ENCODE data around the gene PPM1N.
A peak's percentile ranks its signal among the peaks of the same experiment; 100 is the strongest.

DNA sequence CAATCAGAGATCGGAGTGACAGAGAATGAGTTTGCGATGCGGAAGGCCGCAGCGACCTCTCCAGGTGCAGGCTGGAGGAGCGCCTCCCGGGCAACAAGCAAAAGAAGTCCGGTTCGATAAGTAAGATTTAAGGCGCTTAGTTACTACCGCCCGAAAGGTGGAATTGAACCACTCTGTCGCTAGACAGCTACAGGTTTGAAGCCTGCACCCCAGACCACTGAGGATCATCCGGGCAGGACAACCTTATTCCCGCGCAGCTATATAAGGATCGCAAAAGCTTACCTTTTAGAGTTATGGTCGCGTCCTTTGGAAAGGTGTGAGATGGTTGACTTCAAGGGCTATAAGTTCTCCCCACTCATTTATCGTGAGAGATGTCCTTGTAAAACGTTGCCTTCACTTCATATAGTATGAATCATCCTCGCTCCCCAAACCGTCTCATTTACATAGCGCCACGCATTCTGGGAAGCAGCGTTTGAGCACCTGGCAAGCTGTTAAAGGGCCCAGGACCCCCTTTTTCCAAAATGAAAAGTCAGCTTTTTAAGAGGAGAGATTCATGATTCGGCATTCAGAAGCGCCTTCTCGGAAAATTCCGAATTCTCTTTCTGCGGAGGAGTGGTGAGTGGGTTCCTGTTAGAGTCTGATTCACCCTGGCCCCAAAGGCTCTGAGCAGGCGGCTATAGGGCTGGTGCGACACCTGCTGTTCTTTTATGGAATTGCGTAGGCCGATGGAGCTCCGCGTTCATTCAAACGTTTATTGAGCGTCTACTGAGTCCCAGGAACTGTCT lies 19.6 kb upstream of the PPM1N start:
- no peak for TF ChIP-seq SIN3A (IDR thresholded peaks at IDR 0.05; ENCODE audit: borderline replicate concordance, low read depth, low read length)
- no peak; the same call in 1 of the 2 replicates for TF ChIP-seq ZNF878 (CRISPR knock-in tag; IDR thresholded peaks at IDR 0.05)
- TF ChIP-seq, protein P1, sequence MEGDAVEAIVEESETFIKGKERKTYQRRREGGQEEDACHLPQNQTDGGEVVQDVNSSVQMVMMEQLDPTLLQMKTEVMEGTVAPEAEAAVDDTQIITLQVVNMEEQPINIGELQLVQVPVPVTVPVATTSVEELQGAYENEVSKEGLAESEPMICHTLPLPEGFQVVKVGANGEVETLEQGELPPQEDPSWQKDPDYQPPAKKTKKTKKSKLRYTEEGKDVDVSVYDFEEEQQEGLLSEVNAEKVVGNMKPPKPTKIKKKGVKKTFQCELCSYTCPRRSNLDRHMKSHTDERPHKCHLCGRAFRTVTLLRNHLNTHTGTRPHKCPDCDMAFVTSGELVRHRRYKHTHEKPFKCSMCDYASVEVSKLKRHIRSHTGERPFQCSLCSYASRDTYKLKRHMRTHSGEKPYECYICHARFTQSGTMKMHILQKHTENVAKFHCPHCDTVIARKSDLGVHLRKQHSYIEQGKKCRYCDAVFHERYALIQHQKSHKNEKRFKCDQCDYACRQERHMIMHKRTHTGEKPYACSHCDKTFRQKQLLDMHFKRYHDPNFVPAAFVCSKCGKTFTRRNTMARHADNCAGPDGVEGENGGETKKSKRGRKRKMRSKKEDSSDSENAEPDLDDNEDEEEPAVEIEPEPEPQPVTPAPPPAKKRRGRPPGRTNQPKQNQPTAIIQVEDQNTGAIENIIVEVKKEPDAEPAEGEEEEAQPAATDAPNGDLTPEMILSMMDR (CRISPR knock-in tag; IDR thresholded peaks at IDR 0.05), result peak; percentile 93
- TF ChIP-seq KMT2A (CRISPR knock-in tag; IDR thresholded peaks at IDR 0.05), result no peak
